H9 (cell line): ENCODE results near the gene GSTM3. TPM values are rescaled to one million over a fixed set of nuclear protein-coding genes. Genes with fewer than 3 reads are reported as not detected.

Experiments used
- DNase-seq: peaks from one replicate; pipeline ENCODE4 v3.0.0-alpha.2; 2017
- H2AFZ ChIP-seq: one replicate; pipeline ENCODE4 v1.6.1; 2013; ENCODE audit warnings: mild to moderate bottlenecking, low read length, control low read depth, moderate library complexity
- H2AK5ac ChIP-seq: 2 replicates; pipeline ENCODE4 v1.6.1; 2013; ENCODE audit warnings: low read length, control low read depth, mixed read lengths; ENCODE audit not compliant: insufficient read length
- H2BK120ac ChIP-seq: one replicate; pipeline ENCODE4 v1.6.1; 2013; ENCODE audit warnings: low read depth, mild to moderate bottlenecking, low read length, control low read depth, inconsistent platforms; ENCODE audit not compliant: poor library complexity, severe bottlenecking
- H2BK12ac ChIP-seq: 2 replicates; pipeline ENCODE4 v1.6.1; 2013; ENCODE audit warnings: low read length, control low read depth, mixed read lengths, low read depth; ENCODE audit not compliant: insufficient read length
- H2BK15ac ChIP-seq: 2 replicates; pipeline ENCODE4 v1.6.1; 2013; ENCODE audit warnings: low read depth, low read length, control low read depth
- H2BK20ac ChIP-seq: one replicate; pipeline ENCODE4 v1.6.1; 2013; ENCODE audit warnings: low read depth, mild to moderate bottlenecking, low read length, control low read depth, inconsistent platforms; ENCODE audit not compliant: poor library complexity, severe bottlenecking
- H2BK5ac ChIP-seq: 2 replicates; pipeline ENCODE4 v1.6.1; 2013; ENCODE audit warnings: low read length, control low read depth, mixed read lengths; ENCODE audit not compliant: insufficient read length
- H3K14ac ChIP-seq: 2 replicates; pipeline ENCODE4 v1.6.1; 2013; ENCODE audit warnings: low read length, control low read depth; ENCODE audit not compliant: insufficient read depth
- H3K18ac ChIP-seq: 2 replicates; pipeline ENCODE4 v1.6.1; 2013; ENCODE audit warnings: low read depth, mild to moderate bottlenecking, mixed read lengths, low read length, control low read depth; ENCODE audit not compliant: insufficient read length
- H3K23ac ChIP-seq: 2 replicates; pipeline ENCODE4 v1.6.1; 2013; ENCODE audit warnings: low read length, control low read depth, mixed read lengths, low read depth; ENCODE audit not compliant: insufficient read length
- H3K23me2 ChIP-seq: 2 replicates; pipeline ENCODE4 v1.6.1; 2013; ENCODE audit warnings: low read depth, mild to moderate bottlenecking, mixed read lengths, low read length, control low read depth; ENCODE audit not compliant: insufficient read length, poor library complexity, severe bottlenecking
- H3K27ac ChIP-seq: 2 replicates; pipeline ENCODE4 v1.5.1; 2013; ENCODE audit warnings: low read length, control low read depth, mixed read lengths, low read depth; ENCODE audit not compliant: insufficient read length
- H3K27me3 ChIP-seq: 2 replicates; pipeline ENCODE4 v1.6.1; 2013; ENCODE audit warnings: low read length, control low read depth, inconsistent platforms; ENCODE audit not compliant: insufficient read depth
- H3K4ac ChIP-seq: 2 replicates; pipeline ENCODE4 v1.6.1; 2013; ENCODE audit warnings: low read depth, mild to moderate bottlenecking, control low read depth, inconsistent platforms, low read length, moderate library complexity
- H3K4me1 ChIP-seq: 2 replicates; pipeline ENCODE4 v1.6.1; 2013; ENCODE audit warnings: low read length, control low read depth, inconsistent platforms; ENCODE audit not compliant: insufficient read depth
- H3K4me2 ChIP-seq: 2 replicates; pipeline ENCODE4 v1.6.1; 2013; ENCODE audit warnings: low read length, control low read depth, mixed read lengths; ENCODE audit not compliant: insufficient read length, insufficient read depth
- H3K56ac ChIP-seq: 2 replicates; pipeline ENCODE4 v1.6.1; 2013; ENCODE audit warnings: low read depth, mild to moderate bottlenecking, mixed read lengths, low read length, control low read depth; ENCODE audit not compliant: insufficient read length
- H3K79me1 ChIP-seq: 2 replicates; pipeline ENCODE4 v1.6.1; 2013; ENCODE audit warnings: low read depth, mild to moderate bottlenecking, moderate library complexity, low read length, control low read depth, inconsistent platforms; ENCODE audit not compliant: insufficient read depth, poor library complexity, severe bottlenecking
- H3K79me2 ChIP-seq: 2 replicates; pipeline ENCODE4 v1.6.1; 2013; ENCODE audit warnings: low read length, control low read depth, inconsistent platforms; ENCODE audit not compliant: insufficient read depth
- H3K9ac ChIP-seq: 2 replicates; pipeline ENCODE4 v1.6.1; 2013; ENCODE audit warnings: low read length, control low read depth, mixed read lengths; ENCODE audit not compliant: insufficient read length; ENCODE audit errors: extremely low read depth
- H3K9me3 ChIP-seq: one replicate; pipeline ENCODE4 v1.6.1; 2013; ENCODE audit warnings: low read depth, low read length, inconsistent platforms; ENCODE audit not compliant: control insufficient read depth
- H3T11ph ChIP-seq: one replicate; pipeline ENCODE4 v1.6.1; 2013; ENCODE audit warnings: mild to moderate bottlenecking, low read length, control low read depth, inconsistent platforms
- H4K20me1 ChIP-seq: one replicate; pipeline ENCODE4 v1.6.1; 2013; ENCODE audit not compliant: control insufficient read depth, insufficient read length, insufficient read depth
- H4K5ac ChIP-seq: 2 replicates; pipeline ENCODE4 v1.6.1; 2013; ENCODE audit warnings: low read depth, mild to moderate bottlenecking, mixed read lengths, low read length, control low read depth; ENCODE audit not compliant: insufficient read length
- H4K8ac ChIP-seq: replicated peaks from 2 replicates; pipeline ENCODE4 v1.6.1; 2013; ENCODE audit warnings: low read length, control low read depth, mixed read lengths, low read depth; ENCODE audit not compliant: insufficient read length
- H4K91ac ChIP-seq: 2 replicates; pipeline ENCODE4 v1.6.1; 2013; ENCODE audit warnings: low read depth, mild to moderate bottlenecking, moderate library complexity, mixed read lengths, low read length, control low read depth; ENCODE audit not compliant: insufficient read length
- H3K27ac Mint-ChIP-seq, 3 experiments: 2 replicates in 2 of 3; 3 replicates in 1 of 3; pipeline ENCODE4 v1.8.0; 2020 to 2021; ENCODE audit warnings: mixed read lengths in 3 of 3, mild to moderate bottlenecking in 1 of 3, moderate library complexity in 1 of 3
- H3K27me3 Mint-ChIP-seq: 2 replicates; pipeline ENCODE4 v1.8.0; 2021; ENCODE audit warnings: low read depth, mild to moderate bottlenecking, moderate library complexity, mixed read lengths
- H3K36me3 Mint-ChIP-seq, 3 experiments: 2 replicates in 2 of 3; 3 replicates in 1 of 3; pipeline ENCODE4 v1.8.0; 2020 to 2021; ENCODE audit warnings: low read depth in 3 of 3, mixed read lengths in 3 of 3; ENCODE audit not compliant: insufficient read depth in 1 of 3
- H3K4me1 Mint-ChIP-seq, 2 experiments: 2 replicates each; pipeline ENCODE4 v1.8.0; 2020; ENCODE audit warnings: mixed read lengths in 2 of 2
- H3K4me3 Mint-ChIP-seq, 2 experiments: 2 replicates in 1 of 2; 3 replicates in 1 of 2; pipeline ENCODE4 v1.8.0; 2020 to 2021; ENCODE audit warnings: mild to moderate bottlenecking in 2 of 2, mixed read lengths in 2 of 2, moderate library complexity in 1 of 2
- H3K9me3 Mint-ChIP-seq, 2 experiments: 2 replicates in 1 of 2; 3 replicates in 1 of 2; pipeline ENCODE4 v1.8.0; 2020; ENCODE audit warnings: mild to moderate bottlenecking in 2 of 2, mixed read lengths in 2 of 2, moderate library complexity in 1 of 2
- CTCF ChIP-seq: fragments of 200-600 bp; sonication (generic); conservative IDR thresholded peaks from 3 replicates; pipeline ENCODE4 v1.8.0; 2021; ENCODE audit warnings: antibody characterized with exemption, mild to moderate bottlenecking
- WGBS: extraction: QIAGEN DNeasy Blood & Tissue Kit; methylation state at CpG from one replicate; pipeline ENCODE4 v1.1.7; 2013; ENCODE audit warnings: missing lambda C conversion rate, low lambda C conversion rate, mixed read lengths; ENCODE audit not compliant: insufficient read length; ENCODE audit errors: extremely low coverage; 5-methylcytosine and 5-hydroxymethylcytosine counted together
- total RNA-seq: library from RNA; stranded (reverse); gene quantifications from 2 replicates; pipeline ENCODE4 v1.2.1, GENCODE V29; 2021

Gene GSTM3
- total RNA-seq, 1 experiment from 2014 or later, result 3.5 TPM

- Histone ChIP-seq H3K4me1 (no peaks in the 10 kb centered on the region), H3K14ac (no peak overlapping the region), H4K20me1 (no peaks in the 10 kb centered on the region), H4K91ac (no peak overlapping the region), H3K4ac (no peak overlapping the region), H2BK5ac (no peak overlapping the region), H2BK20ac (no peak overlapping the region), H3K79me2 (no peaks in the 10 kb centered on the region), H2BK15ac (no peak overlapping the region), H3K56ac (no peak overlapping the region), H2BK120ac (no peak overlapping the region), H3K27me3 (no peaks in the 10 kb centered on the region; the same call in 1 of the 2 replicates), H4K8ac (no peak overlapping the region), H2AFZ (no peak overlapping the region), H3K9ac (no peak overlapping the region), H3K9me3 (no peaks in the 10 kb centered on the region), H3K27ac (no peak overlapping the region), H3K23ac (no peak overlapping the region), H3K79me1 (no peaks in the 10 kb centered on the region), H3K23me2 (no peaks in the 10 kb centered on the region), H2BK12ac (no peak overlapping the region), H3K4me2 (no peak overlapping the region), H3T11ph (no peak overlapping the region), H2AK5ac (no peak overlapping the region), H3K18ac (no peak overlapping the region), H4K5ac (no peak overlapping the region)
- no CpG with 5 or more reads among the region's 2 CpGs for WGBS
- peak; percentile 32; the same call in 2 of the 3 replicates for TF ChIP-seq CTCF
- no peak overlapping the region; a peak in 1 of 7 replicates for H3K27ac Mint-ChIP-seq
- H3K9me3 Mint-ChIP-seq, result no peaks in the 10 kb centered on the region; a peak in 1 of 5 replicates
- H3K36me3 Mint-ChIP-seq, result no peaks in the 10 kb centered on the region
- no peak for DNase-seq
- H3K27me3 Mint-ChIP-seq, result peaks cover 5% of the 10 kb centered on the region
- no peaks in the 10 kb centered on the region; a peak in 1 of 4 replicates for H3K4me1 Mint-ChIP-seq
- no peak overlapping the region for H3K4me3 Mint-ChIP-seq
Observed at GRCh38 chr1:109718495-109718894, 22.3 kb downstream of the GSTM3 start.
